ENCODE measurements around the gene EPB41L4A. TPM values are rescaled to one million over a fixed set of nuclear protein-coding genes. Genes with fewer than 3 reads are reported as not detected.

The EPB41L4A gene
- total RNA-seq, 1 experiment from 2014 or later, result 5.2 TPM

DNA sequence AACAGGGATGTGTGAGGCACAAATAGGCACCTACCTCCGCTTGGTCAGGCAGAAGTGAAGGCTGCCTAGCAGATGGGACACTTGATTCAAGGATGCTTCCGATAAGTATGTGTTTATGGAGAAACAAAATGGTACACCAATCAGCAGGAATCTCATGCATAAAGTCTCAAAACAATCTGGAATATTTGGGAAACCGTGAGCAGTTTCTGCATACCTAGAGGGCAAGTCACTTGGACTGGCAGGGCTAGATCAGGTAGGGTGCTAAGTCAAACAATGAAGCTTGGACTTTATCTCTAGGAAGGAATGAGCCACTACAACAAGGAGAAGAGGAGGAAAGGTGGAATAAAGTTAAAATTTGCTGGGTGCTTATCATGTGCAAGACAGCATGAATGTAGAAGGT, 5.5 kb downstream of the EPB41L4A start:
- TF ChIP-seq ZBTB21 (CRISPR knock-in tag; IDR thresholded peaks at IDR 0.05; ENCODE audit: borderline replicate concordance) (no peak), NFYB (CRISPR knock-in tag; conservative IDR thresholded peaks at IDR 0.05; ENCODE audit: low read depth) (no peak), ZNF317 (CRISPR knock-in tag; IDR thresholded peaks at IDR 0.05; ENCODE audit: borderline replicate concordance, low read depth) (no peak), SMAD4 (CRISPR knock-in tag; IDR thresholded peaks at IDR 0.05) (no peak), ATF1 (CRISPR knock-in tag; IDR thresholded peaks at IDR 0.05) (no peak), TCF7 (CRISPR knock-in tag; IDR thresholded peaks at IDR 0.05; ENCODE audit: low read depth) (no peak), ETV6 (CRISPR knock-in tag; IDR thresholded peaks at IDR 0.05) (no peak)
- TF ChIP-seq, protein P1, sequence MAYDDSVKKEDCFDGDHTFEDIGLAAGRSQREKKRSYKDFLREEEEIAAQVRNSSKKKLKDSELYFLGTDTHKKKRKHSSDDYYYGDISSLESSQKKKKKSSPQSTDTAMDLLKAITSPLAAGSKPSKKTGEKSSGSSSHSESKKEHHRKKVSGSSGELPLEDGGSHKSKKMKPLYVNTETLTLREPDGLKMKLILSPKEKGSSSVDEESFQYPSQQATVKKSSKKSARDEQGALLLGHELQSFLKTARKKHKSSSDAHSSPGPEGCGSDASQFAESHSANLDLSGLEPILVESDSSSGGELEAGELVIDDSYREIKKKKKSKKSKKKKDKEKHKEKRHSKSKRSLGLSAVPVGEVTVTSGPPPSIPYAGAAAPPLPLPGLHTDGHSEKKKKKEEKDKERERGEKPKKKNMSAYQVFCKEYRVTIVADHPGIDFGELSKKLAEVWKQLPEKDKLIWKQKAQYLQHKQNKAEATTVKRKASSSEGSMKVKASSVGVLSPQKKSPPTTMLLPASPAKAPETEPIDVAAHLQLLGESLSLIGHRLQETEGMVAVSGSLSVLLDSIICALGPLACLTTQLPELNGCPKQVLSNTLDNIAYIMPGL (CRISPR knock-in tag; IDR thresholded peaks at IDR 0.05), result no peak
- TF ChIP-seq, protein P2, sequence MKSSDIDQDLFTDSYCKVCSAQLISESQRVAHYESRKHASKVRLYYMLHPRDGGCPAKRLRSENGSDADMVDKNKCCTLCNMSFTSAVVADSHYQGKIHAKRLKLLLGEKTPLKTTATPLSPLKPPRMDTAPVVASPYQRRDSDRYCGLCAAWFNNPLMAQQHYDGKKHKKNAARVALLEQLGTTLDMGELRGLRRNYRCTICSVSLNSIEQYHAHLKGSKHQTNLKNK (CRISPR knock-in tag; IDR thresholded peaks at IDR 0.05), result no peak
- TF ChIP-seq, protein P3, sequence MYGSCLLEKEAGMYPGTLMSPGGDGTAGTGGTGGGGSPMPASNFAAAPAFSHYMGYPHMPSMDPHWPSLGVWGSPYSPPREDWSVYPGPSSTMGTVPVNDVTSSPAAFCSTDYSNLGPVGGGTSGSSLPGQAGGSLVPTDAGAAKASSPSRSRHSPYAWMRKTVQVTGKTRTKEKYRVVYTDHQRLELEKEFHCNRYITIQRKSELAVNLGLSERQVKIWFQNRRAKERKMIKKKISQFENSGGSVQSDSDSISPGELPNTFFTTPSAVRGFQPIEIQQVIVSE (CRISPR knock-in tag; IDR thresholded peaks at IDR 0.05; ENCODE audit: borderline replicate concordance), result no peak
- TF ChIP-seq, protein P4, sequence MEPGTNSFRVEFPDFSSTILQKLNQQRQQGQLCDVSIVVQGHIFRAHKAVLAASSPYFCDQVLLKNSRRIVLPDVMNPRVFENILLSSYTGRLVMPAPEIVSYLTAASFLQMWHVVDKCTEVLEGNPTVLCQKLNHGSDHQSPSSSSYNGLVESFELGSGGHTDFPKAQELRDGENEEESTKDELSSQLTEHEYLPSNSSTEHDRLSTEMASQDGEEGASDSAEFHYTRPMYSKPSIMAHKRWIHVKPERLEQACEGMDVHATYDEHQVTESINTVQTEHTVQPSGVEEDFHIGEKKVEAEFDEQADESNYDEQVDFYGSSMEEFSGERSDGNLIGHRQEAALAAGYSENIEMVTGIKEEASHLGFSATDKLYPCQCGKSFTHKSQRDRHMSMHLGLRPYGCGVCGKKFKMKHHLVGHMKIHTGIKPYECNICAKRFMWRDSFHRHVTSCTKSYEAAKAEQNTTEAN (CRISPR knock-in tag; IDR thresholded peaks at IDR 0.05), result no peak
- DNase-seq (ENCODE audit: low spot score) (no peak), ATAC-seq (no peak)
- Mint-ChIP-seq H3K27ac (no peak overlapping the region), H3K36me3 (no peaks in the 10 kb centered on the region), H3K9me3 (no peaks in the 10 kb centered on the region), H3K4me1 (peaks cover 25% of the 10 kb centered on the region), H3K4me3 (no peak overlapping the region), H3K27me3 (ENCODE audit: low read depth) (peaks cover 23% of the 10 kb centered on the region)
- ChIA-PET CTCF (interaction anchor here (0.5 kb wide), 1 partner anchor 79 kb away, joined by 3 read pairs; no protein-coding TSS in a partner anchor), POLR2A (no interaction called here)

DNA sequence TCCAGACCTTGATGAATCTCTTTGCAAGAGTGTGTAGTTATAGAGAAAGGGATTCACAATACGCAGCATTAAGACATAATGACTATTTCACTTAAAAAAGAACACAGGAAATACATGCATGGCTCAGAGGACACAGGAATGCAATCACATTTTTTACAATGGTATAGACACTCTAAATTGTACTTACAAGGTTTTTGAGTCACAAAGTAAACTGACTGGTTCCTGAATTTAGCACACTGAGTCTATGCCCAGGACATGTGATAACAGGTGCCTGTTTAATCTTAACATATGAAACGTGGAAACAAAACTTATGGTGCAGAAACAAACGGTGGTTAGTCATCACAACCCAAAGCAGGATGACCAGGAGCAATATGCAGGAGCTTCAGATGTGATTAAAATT, 6.7 kb downstream of the EPB41L4A start:
- DNase-seq (ENCODE audit: low spot score), result no peak
- Mint-ChIP-seq H3K4me1 (peaks cover 22% of the 10 kb centered on the region), H3K27ac (no peak overlapping the region), H3K9me3 (no peaks in the 10 kb centered on the region), H3K36me3 (no peaks in the 10 kb centered on the region), H3K4me3 (no peak overlapping the region), H3K27me3 (ENCODE audit: low read depth) (peaks cover 10% of the 10 kb centered on the region)
- no peak for ATAC-seq
- ChIA-PET CTCF (interaction anchor here (4.4 kb wide), 1 partner anchor 8 kb away, joined by 31 read pairs; the partner anchor contains the start of gene EPB41L4A), POLR2A (no interaction called here)
- TF ChIP-seq TP53 (CRISPR knock-in tag; IDR thresholded peaks at IDR 0.05) (no peak), ZNF232 (CRISPR knock-in tag; IDR thresholded peaks at IDR 0.05) (no peak), ZNF138 (CRISPR knock-in tag; conservative IDR thresholded peaks at IDR 0.05) (no peak), TEAD4 (CRISPR knock-in tag; IDR thresholded peaks at IDR 0.05) (no peak), NFYB (CRISPR knock-in tag; conservative IDR thresholded peaks at IDR 0.05; ENCODE audit: low read depth) (no peak), SMAD3 (CRISPR knock-in tag; IDR thresholded peaks at IDR 0.05; ENCODE audit: borderline replicate concordance) (no peak)
- TF ChIP-seq, protein P5, sequence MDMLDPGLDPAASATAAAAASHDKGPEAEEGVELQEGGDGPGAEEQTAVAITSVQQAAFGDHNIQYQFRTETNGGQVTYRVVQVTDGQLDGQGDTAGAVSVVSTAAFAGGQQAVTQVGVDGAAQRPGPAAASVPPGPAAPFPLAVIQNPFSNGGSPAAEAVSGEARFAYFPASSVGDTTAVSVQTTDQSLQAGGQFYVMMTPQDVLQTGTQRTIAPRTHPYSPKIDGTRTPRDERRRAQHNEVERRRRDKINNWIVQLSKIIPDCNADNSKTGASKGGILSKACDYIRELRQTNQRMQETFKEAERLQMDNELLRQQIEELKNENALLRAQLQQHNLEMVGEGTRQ (CRISPR knock-in tag; IDR thresholded peaks at IDR 0.05), result no peak
- TF ChIP-seq, protein P1 (CRISPR knock-in tag; IDR thresholded peaks at IDR 0.05), result no peak
- TF ChIP-seq, protein P6, sequence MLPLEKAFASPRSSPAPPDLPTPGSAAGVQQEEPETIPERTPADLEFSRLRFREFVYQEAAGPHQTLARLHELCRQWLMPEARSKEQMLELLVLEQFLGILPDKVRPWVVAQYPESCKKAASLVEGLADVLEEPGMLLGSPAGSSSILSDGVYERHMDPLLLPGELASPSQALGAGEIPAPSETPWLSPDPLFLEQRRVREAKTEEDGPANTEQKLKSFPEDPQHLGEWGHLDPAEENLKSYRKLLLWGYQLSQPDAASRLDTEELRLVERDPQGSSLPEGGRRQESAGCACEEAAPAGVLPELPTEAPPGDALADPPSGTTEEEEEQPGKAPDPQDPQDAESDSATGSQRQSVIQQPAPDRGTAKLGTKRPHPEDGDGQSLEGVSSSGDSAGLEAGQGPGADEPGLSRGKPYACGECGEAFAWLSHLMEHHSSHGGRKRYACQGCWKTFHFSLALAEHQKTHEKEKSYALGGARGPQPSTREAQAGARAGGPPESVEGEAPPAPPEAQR (CRISPR knock-in tag; IDR thresholded peaks at IDR 0.05), result no peak
- TF ChIP-seq, protein P7, sequence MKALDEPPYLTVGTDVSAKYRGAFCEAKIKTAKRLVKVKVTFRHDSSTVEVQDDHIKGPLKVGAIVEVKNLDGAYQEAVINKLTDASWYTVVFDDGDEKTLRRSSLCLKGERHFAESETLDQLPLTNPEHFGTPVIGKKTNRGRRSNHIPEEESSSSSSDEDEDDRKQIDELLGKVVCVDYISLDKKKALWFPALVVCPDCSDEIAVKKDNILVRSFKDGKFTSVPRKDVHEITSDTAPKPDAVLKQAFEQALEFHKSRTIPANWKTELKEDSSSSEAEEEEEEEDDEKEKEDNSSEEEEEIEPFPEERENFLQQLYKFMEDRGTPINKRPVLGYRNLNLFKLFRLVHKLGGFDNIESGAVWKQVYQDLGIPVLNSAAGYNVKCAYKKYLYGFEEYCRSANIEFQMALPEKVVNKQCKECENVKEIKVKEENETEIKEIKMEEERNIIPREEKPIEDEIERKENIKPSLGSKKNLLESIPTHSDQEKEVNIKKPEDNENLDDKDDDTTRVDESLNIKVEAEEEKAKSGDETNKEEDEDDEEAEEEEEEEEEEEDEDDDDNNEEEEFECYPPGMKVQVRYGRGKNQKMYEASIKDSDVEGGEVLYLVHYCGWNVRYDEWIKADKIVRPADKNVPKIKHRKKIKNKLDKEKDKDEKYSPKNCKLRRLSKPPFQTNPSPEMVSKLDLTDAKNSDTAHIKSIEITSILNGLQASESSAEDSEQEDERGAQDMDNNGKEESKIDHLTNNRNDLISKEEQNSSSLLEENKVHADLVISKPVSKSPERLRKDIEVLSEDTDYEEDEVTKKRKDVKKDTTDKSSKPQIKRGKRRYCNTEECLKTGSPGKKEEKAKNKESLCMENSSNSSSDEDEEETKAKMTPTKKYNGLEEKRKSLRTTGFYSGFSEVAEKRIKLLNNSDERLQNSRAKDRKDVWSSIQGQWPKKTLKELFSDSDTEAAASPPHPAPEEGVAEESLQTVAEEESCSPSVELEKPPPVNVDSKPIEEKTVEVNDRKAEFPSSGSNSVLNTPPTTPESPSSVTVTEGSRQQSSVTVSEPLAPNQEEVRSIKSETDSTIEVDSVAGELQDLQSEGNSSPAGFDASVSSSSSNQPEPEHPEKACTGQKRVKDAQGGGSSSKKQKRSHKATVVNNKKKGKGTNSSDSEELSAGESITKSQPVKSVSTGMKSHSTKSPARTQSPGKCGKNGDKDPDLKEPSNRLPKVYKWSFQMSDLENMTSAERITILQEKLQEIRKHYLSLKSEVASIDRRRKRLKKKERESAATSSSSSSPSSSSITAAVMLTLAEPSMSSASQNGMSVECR (CRISPR knock-in tag; IDR thresholded peaks at IDR 0.05; ENCODE audit: borderline replicate concordance), result no peak
- TF ChIP-seq, protein P8, sequence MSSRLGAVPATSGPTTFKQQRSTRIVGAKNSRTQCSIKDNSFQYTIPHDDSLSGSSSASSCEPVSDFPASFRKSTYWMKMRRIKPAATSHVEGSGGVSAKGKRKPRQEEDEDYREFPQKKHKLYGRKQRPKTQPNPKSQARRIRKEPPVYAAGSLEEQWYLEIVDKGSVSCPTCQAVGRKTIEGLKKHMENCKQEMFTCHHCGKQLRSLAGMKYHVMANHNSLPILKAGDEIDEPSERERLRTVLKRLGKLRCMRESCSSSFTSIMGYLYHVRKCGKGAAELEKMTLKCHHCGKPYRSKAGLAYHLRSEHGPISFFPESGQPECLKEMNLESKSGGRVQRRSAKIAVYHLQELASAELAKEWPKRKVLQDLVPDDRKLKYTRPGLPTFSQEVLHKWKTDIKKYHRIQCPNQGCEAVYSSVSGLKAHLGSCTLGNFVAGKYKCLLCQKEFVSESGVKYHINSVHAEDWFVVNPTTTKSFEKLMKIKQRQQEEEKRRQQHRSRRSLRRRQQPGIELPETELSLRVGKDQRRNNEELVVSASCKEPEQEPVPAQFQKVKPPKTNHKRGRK (CRISPR knock-in tag; IDR thresholded peaks at IDR 0.05; ENCODE audit: borderline replicate concordance), result no peak
